Measurements from ENCODE around the gene PRKG1.

The PRKG1 gene

DNA sequence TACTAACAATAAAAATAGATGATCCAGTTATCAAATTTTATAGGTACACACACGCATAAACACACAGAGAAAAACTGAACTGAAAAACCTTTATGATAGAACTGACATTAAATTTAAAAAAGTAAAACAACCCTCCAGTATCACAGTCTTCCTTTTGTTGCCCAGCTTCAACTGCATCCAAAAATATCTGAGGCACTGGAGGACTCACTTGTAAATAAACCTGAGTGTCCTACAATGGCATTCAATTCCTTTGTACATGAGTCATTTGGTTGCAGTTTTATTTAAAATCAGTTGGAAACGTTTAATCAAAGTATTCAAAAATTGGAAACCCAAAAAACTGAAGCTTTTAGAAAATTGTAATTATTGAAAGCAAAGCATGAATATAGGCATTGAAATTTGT is 890.3 kb downstream of the PRKG1 start:
- DNase-seq = no peak

GRCh38 chr10:51965451-51965850 is 891.2 kb downstream of the PRKG1 start:
- DNase-seq = no peak

- DNase-seq = no peak
Observed at GRCh38 chr10:51972733-51973346, 898.6 kb downstream of the PRKG1 start.

DNA sequence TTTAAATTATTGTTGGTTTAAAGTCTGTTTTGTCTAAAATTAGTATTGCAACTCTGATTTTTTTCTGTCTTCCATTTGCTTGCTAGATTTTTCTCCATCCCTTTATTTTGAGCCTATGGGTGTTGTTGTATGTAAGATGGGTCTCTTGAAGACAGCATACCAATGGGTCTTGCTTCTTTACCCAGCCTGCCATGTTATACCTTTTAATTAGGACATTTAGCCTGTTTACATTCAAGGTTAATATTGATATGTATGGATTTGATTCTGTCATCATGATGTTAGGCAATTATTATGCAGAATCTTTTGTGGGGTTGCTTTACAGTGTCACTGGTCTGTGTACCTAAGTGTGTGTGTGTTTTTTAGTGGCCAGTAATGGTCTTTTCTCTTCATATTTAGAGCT is 906.5 kb downstream of the PRKG1 start:
- no peak for DNase-seq

DNA sequence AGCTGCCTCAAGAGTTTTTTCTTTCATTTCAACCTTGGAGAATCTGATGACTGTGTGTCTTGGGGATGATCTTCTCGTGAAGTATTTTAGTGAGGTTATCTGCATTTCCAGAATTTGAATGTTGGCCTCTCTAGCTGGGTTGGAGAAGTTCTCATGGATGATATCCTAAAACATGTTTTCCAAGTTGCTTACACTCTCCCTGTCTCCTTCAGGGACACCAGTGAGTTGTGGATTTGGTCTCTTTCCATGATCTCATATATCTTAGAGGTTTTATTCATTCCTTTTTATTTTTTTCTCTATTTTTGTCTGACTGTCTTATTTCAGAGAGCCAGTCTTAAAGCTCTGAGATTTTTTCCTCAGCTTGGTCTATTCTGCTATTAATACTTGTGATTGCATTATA is 907.4 kb downstream of the PRKG1 start:
- DNase-seq = no peak

- no peak for DNase-seq
Observed at GRCh38 chr10:51983481-51983880, 909.2 kb downstream of the PRKG1 start.

- no peak for DNase-seq
Observed at GRCh38 chr10:51985336-51985735, 911.0 kb downstream of the PRKG1 start.

DNA sequence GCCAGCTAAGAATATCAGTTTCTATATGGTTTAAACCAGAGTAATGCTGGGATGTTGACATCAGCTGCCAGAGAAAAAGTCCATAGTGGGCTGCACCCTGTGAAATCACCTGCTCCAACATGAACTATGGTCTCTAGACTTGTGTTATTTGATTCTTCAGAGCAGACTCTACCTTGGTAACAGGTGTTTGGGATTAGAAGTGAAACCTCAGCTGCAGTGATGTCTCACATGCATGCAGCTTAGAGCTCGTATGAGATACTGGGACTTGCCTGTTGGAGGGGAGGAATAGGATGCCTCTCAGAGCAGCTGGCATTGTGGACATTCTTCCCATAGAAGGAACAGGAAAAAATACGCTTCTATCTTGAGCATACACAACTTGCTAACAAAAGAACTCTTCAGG is 912.2 kb downstream of the PRKG1 start:
- no peak for DNase-seq

DNA sequence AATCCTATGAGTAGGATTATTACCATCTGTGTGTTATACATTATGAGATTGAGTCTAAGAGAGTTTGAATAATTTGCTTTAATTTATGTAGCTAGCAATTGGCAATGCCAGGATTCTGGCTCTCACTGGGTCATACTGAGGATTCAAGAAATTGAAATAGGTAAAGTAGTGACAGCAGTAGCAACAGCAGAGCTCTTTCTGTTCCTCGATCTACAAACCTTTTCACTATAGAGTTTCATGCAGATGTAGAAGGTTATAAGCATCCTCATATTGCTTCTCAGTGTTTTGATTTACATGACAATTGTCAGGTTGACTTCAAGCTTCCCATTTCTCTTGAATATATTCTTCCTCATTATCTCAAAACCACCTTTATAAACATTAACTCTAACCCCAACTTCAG is 919.2 kb downstream of the PRKG1 start:
- no peak for DNase-seq

GRCh38 chr10:51999096-51999495 is 924.8 kb downstream of the PRKG1 start:
- no peak for DNase-seq

- no peak for DNase-seq
Observed at GRCh38 chr10:52004342-52004949, 930.2 kb downstream of the PRKG1 start.

GRCh38 chr10:52007091-52007490 is 932.8 kb downstream of the PRKG1 start:
- no peak for DNase-seq

DNA sequence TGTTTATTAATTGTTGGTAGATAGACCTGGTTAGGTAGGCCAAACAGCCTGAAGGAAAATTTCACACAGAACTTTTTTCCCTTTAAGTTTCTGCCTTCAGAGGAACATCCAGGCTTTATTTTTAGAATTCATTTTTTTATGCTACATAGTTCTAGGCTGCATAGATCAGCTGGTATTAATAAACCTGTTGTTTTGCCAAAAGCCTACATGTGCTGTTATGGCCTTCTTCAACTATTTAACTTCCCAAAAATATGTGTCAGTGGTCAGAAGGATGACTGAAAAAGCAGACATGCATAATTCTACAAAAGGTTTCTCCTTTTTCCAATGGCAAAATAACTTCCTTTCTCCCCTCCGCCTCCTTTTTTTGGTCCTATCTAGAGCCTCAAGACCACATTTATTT is 936.8 kb downstream of the PRKG1 start:
- DNase-seq = no peak

GRCh38 chr10:52019077-52019555 is 944.8 kb downstream of the PRKG1 start:
- DNase-seq = no peak

DNA sequence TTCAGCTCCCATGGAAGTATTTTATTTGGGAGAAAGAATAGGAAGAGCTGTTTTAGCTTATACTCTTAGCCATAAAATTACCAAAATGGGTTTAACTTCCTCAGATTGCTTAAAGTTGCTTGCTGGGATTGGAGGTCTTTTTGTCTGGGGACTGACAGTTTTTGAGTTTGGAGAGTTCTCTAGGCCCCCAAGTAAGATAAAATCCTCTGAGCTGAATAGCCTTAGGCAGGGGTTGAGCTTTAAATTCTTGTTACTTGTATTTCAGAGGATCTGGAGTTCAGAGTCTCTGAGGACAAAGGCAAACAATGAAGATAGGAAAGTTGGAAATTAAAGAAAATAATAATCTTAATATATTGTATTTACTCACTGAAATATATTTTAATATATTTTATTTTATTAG is 945.4 kb downstream of the PRKG1 start:
- no peak for DNase-seq

DNA sequence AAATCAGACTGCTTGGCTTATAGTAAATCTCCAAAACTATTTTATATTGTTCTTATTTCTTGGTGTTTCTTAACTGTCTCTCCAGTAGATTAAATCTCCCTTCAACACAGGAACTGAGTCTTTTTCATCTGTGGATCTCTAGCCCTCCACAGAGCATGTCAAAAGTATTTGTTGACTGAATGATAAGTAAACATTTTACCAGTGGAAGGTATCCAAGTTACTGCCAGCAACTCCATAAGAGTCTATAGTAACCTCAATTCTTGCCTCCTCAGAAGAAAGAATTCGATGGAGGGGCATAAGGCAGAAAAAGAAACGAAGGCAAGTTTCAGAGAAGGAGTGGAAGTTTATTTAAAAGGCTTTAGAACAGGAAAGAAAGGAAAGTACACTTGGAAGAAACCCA is 945.9 kb downstream of the PRKG1 start:
- DNase-seq = no peak

DNA sequence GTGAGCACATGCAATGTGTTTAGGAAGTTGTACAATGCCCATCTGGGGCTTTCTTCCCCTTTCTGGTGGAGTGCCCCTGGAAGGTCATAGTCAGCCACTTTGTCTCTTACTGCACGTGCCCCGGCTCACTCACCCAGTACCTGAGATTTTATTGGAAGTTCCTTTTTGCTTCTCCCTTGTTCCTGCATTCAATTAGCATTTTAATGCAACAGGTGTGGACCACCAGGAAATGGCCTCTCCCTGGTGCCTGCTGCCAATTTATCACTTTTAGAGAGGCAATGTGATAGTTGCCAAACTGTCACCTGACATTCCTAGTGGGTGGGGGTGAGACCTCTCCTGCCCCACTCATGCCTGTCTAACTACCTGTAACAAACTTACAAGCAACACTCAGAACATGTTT is 946.4 kb downstream of the PRKG1 start:
- DNase-seq = no peak

DNA sequence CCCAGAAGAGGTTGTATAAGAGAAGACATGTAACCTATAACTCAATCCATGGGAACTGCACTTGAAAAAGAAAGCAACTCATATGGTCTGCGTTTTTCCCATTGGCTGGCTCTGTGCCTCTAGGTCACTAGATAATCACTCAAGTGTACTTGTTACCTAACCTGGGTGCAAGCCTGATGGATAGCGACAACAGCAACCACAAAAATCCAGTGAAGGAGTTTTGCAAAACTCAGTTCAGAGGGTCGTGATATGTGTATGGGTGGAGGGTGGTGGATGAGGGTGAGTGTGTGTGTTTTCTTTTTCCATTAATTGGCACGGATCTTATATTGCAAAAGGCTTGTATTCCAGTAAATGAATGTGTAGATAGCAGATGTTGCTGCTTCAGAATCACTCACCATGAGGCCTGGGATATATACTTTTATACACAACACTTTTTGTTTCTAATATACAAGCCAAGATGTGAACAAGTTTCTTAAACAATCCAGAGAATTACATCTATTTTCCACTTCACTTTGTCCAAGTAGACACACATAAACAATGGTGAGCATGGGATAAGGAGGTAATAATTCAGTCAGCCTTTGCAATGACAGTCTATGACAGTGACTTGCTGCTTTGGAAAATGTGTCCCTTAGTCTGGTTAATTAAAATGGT is 952.9 kb downstream of the PRKG1 start:
- no peak for DNase-seq

GRCh38 chr10:52028523-52028858 is 954.2 kb downstream of the PRKG1 start:
- DNase-seq = no peak

GRCh38 chr10:52029628-52030027 is 955.3 kb downstream of the PRKG1 start:
- DNase-seq = no peak

DNA sequence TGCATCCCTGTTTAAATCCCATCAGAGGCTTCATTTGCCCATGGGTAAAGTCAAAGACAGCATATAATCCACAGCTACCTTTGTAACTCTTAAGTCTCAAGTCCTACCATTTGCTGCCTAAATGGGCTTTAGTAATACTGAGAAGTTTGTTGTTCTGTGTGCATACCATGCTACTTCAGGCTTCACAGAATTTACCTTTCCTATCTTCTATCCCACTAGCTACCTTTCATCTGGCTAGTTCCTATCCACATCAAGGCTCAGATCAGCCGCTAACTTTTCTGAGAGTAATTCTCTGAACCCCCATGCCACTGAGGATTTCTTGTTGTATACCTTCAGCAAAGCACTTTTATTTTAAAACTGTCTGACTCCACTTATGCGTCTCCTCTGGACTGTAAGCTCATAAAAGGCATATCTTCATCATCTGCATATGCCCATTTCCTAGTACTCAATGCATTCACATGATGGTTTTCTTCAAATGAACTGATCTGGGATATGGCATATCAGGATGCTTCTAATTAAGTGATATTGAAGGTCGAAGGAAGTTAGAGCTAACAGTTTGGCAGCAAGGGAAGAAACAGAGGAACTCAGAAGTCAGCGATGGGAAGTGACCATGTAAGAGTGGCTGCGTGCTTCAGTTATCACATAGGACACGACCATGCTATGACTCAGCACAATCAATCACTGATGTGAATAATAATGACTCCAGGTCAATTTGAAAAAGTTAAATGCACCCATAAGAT is 955.9 kb downstream of the PRKG1 start:
- DNase-seq = no peak

GRCh38 chr10:52030975-52031374 is 956.7 kb downstream of the PRKG1 start:
- no peak for DNase-seq

DNA sequence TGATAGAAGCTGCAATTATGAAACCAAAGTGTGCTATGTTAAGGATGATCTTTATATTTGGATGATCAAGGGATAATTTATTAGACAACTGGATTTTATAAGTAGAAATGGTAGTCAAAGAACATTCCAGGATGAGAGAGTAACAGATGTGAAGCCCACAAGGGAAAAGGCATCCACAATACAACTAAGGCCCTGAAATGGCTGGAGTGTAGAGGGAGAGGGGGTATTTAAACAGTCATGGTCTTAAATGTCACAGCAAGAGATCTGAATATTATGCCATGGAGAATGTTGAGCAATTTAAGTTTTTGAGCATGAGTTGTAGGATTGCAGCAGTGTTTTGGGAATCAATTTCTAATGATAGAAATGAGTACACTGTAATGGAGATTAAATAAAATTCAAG is 957.5 kb downstream of the PRKG1 start:
- DNase-seq = no peak

Measured in stimulated activated CD4-positive, alpha-beta T cell treated with anti-CD3 and anti-CD28 coated beads, Interleukin-15, amount 100 ng/mL, for 24 hours (primary cell).